OCI-LY3 (cell line): Measurements from ENCODE around the gene LGALS16.
A peak's percentile ranks its signal among the peaks of the same experiment; 100 is the strongest.
"Not testable (repeated sequence)": the region's sequence is repeated elsewhere in the genome, so short reads cannot be mapped to it uniquely, and the experiment has no call there.

Source experiments
- H2AFZ ChIP-seq: fragments of 200-600, 300-600 bp; shearing (Covaris generic); 2 replicates; pipeline ENCODE4 v1.6.0; 2014; ENCODE audit warnings: antibody characterized with exemption, low read depth, low read length
- H3K27ac ChIP-seq: fragments of 200-600, 300-600 bp; sonication (generic); 2 replicates; pipeline ENCODE4 v1.5.1; 2014; ENCODE audit warnings: mild to moderate bottlenecking, low read length, moderate library complexity, mixed read lengths
- H3K27me3 ChIP-seq: fragments of 200-600, 300-600 bp; sonication (generic); 2 replicates; pipeline ENCODE4 v1.6.1; 2014; ENCODE audit warnings: low read depth, low read length, mixed read lengths
- H3K36me3 ChIP-seq: fragments of 200-600, 300-600 bp; sonication (generic); replicated peaks from 2 replicates; pipeline ENCODE3; 2014; ENCODE audit warnings: low read depth, low read length, mixed read lengths
- H3K4me1 ChIP-seq: fragments of 300-600, 200-600 bp; sonication (generic); 2 replicates; pipeline ENCODE4 v1.6.1; 2014; ENCODE audit warnings: low read length, mixed read lengths
- H3K4me2 ChIP-seq: fragments of 200-600, 300-600 bp; sonication (generic); 2 replicates; pipeline ENCODE4 v1.6.1; 2014; ENCODE audit warnings: low read length, mixed read lengths
- H3K4me3 ChIP-seq: fragments of 300-600, 200-600 bp; sonication (generic); 2 replicates; pipeline ENCODE4 v1.5.1; 2014; ENCODE audit warnings: antibody characterized with exemption, mild to moderate bottlenecking, low read length, moderate library complexity
- H3K79me2 ChIP-seq: fragments of 300-600, 200-600 bp; shearing (Covaris generic); 2 replicates; pipeline ENCODE4 v1.6.1; 2014; ENCODE audit warnings: mild to moderate bottlenecking, low read length, mixed read lengths
- H3K9ac ChIP-seq: fragments of 300-600, 200-600 bp; shearing (Covaris generic); 2 replicates; pipeline ENCODE4 v1.6.0; 2014; ENCODE audit warnings: mild to moderate bottlenecking, low read length, moderate library complexity
- H3K9me3 ChIP-seq: fragments of 200-600, 300-600 bp; shearing (Covaris generic); 2 replicates; pipeline ENCODE4 v1.6.1; 2014; ENCODE audit warnings: low read length, mixed read lengths; ENCODE audit not compliant: insufficient read depth
- H4K20me1 ChIP-seq: fragments of 200-600, 300-600 bp; sonication (generic); 2 replicates; pipeline ENCODE4 v1.6.1; 2016; ENCODE audit warnings: low read length, mixed read lengths; ENCODE audit not compliant: insufficient read depth
- CTCF ChIP-seq: fragments of 200-600, 300-600 bp; sonication (generic); IDR thresholded peaks from 2 replicates; pipeline ENCODE4 v1.5.1; 2014; ENCODE audit warnings: antibody characterized with exemption, low read length, low read depth
- EZH2phosphoT487 ChIP-seq: fragments of 200-600 bp; shearing (Covaris generic); IDR thresholded peaks from 2 replicates; pipeline ENCODE4 v1.6.1; 2018; ENCODE audit warnings: antibody characterized with exemption, mixed run types, low read depth

LGALS16 gene

GRCh38 chr19:39672473-39672872, 16.8 kb downstream of the LGALS16 start:
- H3K4me1 ChIP-seq = peaks cover 18% of the 10 kb centered on the region
- H3K9me3 ChIP-seq = no peaks in the 10 kb centered on the region
- no peak overlapping the region for H3K9ac ChIP-seq
- no peak overlapping the region for H3K4me3 ChIP-seq
- H3K79me2 ChIP-seq = no peaks in the 10 kb centered on the region
- no peak overlapping the region for H2AFZ ChIP-seq
- 0 out of 2 replicates have a peak, but pooled peaks cover 3% of the 10 kb centered on the region for H4K20me1 ChIP-seq
- TF ChIP-seq EZH2phosphoT487 (no peak), CTCF (no peak)
- no peaks in the 10 kb centered on the region for H3K36me3 ChIP-seq
- H3K27ac ChIP-seq = no peak overlapping the region
- H3K4me2 ChIP-seq = no peak overlapping the region
- peaks cover 58% of the 10 kb centered on the region for H3K27me3 ChIP-seq

GRCh38 chr19:39673862-39674261, 18.1 kb downstream of the LGALS16 start:
- not testable (repeated sequence) for H3K36me3 ChIP-seq, H3K4me3 ChIP-seq, H3K9me3 ChIP-seq, H3K4me2 ChIP-seq, H3K9ac ChIP-seq, H3K27ac ChIP-seq, H4K20me1 ChIP-seq, H2AFZ ChIP-seq, H3K79me2 ChIP-seq
- peaks cover 27% of the 10 kb centered on the region for H3K4me1 ChIP-seq
- TF ChIP-seq CTCF = peak; percentile 47
- H3K27me3 ChIP-seq = peaks cover 71% of the 10 kb centered on the region

GRCh38 chr19:39676004-39676403, 20.3 kb downstream of the LGALS16 start:
- Histone ChIP-seq H3K79me2 (no peaks in the 10 kb centered on the region), H3K4me1 (peaks cover 31% of the 10 kb centered on the region), H3K4me3 (no peak overlapping the region), H3K27me3 (peaks cover 85% of the 10 kb centered on the region), H3K9me3 (no peaks in the 10 kb centered on the region), H3K4me2 (peak overlapping the region; percentile 23), H3K9ac (no peak overlapping the region), H2AFZ (no peak overlapping the region), H3K27ac (no peak overlapping the region), H4K20me1 (0 out of 2 replicates have a peak, but pooled peaks cover 3% of the 10 kb centered on the region), H3K36me3 (no peaks in the 10 kb centered on the region)
- no peak for TF ChIP-seq EZH2phosphoT487
- TF ChIP-seq CTCF = no peak

GRCh38 chr19:39677961-39678889, 22.5 kb downstream of the LGALS16 start:
- Histone ChIP-seq H2AFZ (no peak overlapping the region), H3K4me1 (peaks cover 27% of the 10 kb centered on the region)
- no peak for TF ChIP-seq EZH2phosphoT487
- TF ChIP-seq CTCF = peak; percentile 31; the same call in 1 of the 2 replicates

More at GRCh38 chr19:39677961-39678889, 22.5 kb downstream of the LGALS16 start:
- H3K36me3 ChIP-seq = no peaks in the 10 kb centered on the region
- peaks cover 76% of the 10 kb centered on the region for H3K27me3 ChIP-seq
- H3K27ac ChIP-seq = no peak overlapping the region
- 0 out of 2 replicates have a peak, but pooled peaks cover 3% of the 10 kb centered on the region for H4K20me1 ChIP-seq
- no peak overlapping the region for H3K9ac ChIP-seq
- no peak overlapping the region for H3K4me3 ChIP-seq
- H3K9me3 ChIP-seq = no peaks in the 10 kb centered on the region
- no peak overlapping the region for H3K4me2 ChIP-seq
- no peaks in the 10 kb centered on the region for H3K79me2 ChIP-seq
